OCI-LY7 (cell line): ENCODE results near the gene CHN1.

ENCODE experiments used
- CTCF ChIP-seq: fragments of 200-600 bp; sonication (generic); conservative IDR thresholded peaks from 2 replicates; pipeline ENCODE4 v1.5.1; 2014; ENCODE audit warnings: mild to moderate bottlenecking, antibody characterized with exemption, low read length, moderate library complexity, mixed read lengths
- EZH2phosphoT487 ChIP-seq: fragments of 200-600 bp; sonication (generic); IDR thresholded peaks from 2 replicates; pipeline ENCODE4 v1.6.1; 2018; ENCODE audit warnings: low read depth, borderline replicate concordance, mild to moderate bottlenecking, mixed run types, antibody characterized with exemption, low read length, moderate library complexity, mixed read lengths

- TF ChIP-seq CTCF (no peak), EZH2phosphoT487 (no peak)
Observed at GRCh38 chr2:174929786-174930185, 75.4 kb downstream of the CHN1 start.
